ENCODE results near the gene KCNH2.

The KCNH2 gene

DNA sequence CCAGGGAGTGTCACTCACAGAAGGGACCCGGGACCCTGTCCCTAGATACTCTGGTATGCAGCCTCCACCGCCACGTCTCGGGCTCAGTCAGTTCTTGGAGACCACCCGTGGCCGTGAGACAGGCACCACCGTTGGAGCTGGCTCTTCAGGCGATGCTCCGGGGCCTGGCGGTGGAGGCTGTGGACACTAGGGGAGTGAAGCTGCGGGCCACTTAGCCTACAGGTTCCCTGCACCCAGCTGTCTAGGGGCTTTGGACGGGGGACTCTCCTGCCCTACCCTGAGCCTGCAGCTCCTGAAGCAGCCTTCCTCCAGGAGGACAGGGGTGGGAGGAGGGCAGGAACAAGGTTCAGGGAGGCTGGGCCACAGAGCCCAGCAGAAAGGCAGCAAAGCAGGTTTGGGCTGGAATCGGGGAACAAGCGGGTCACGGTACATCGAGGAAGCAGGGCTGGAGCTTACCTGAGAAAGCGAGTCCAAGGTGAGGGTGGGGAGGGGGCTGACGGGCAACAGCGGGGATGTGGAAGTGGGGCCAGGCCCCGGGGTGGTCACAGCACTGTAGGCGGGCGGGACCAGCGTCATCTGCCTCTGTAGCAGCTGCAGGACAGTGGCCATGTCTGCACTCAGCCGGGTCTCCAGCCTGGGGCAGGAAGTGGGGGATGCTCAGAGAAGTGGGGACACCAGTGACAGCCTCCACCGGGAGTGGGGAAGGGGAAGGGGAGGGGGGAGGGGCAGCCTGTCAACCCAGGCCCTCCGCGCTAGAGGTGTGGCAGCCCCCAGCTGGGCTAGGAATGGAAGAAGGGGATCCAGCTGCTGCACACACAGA, 31.5 kb downstream of the KCNH2 start:
- DNase-seq = no peak

GRCh38 chr7:150945853-150946420, 32.2 kb downstream of the KCNH2 start:
- no peak for DNase-seq

DNA sequence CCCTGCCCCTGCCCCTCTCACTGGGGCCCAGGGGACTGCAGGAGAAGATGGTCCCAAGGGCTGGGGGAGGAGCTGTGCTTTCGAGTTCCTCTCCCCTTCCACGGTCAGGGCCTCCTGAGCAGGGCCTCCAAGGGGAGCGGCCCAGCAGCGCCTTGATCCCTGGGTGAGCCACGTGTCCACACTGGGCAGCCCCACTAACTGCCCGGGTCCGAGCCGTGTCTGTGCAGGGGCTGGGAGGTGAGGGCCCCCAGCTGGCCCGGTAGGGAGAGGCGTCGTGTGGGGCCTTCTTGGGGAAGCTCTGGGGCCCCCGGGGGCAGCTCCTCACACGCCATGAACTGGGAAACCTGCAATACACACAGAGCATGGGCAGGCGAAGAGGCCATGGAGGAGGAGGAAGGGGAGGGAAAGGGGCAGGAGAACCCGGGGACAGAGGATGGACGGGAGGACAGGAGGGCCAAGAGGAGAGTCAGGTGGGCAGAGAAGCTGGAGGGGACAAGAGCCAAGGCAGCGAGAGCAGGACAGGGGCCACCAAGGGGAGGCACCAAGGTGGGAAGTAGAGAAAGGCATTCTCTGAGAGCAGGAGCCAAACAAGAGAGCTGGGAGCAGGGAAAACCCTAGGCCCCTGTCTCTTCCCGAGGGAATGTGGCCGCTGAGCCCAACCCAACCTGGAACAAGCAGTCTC, 32.8 kb downstream of the KCNH2 start:
- no peak for DNase-seq

- peak; percentile 12 for DNase-seq
These were observed 33.8 kb downstream of the KCNH2 start for GRCh38 chr7:150944066-150945042.

DNA sequence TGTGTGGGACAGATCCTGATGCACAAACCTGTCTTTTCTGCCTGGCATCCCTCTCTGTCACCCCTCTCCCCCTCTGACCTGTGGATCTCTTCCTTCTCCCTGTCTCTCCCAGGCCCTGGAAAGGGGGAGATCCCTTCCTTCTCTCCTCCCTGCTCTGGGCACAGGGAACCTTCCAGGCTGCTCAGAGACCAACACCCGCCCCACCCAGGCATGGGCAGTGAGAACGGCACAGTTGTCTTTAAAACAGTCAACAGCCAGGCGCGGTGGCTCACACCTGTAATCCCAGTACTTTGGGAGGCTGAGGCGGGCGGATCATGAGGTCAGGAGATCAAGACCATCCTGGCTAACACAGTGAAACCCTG, 34.7 kb downstream of the KCNH2 start:
- no peak for DNase-seq

- no peak for DNase-seq
These were observed 35.3 kb downstream of the KCNH2 start for GRCh38 chr7:150942591-150943452.

DNA sequence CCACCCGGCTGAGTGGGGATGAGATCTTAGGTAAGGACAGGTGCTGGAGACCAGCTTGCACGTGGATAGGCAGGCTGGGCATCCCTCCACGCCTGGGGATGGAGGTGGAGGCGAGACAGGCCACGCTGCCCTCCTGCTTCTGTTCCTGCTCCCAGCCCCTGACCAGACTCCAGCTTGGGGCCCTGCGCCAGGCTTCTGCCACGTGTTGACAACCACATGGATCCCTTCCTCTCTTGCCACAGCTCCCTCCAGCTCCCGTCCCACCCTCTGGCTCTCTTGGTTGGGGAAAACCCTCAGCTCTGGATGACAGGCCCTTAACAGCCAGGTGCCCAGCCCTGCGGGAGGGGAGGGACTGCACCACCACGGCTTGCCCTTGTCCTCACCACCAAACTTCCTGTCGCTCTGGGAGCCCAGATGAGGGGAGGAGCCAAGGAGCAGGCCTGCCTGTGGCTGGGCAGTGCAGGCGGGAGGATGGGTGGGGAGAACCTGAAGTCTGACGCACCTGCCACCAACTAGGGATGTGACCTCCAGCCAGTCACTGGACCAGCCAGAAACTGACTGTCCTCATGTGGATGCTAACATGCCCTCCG, 36.0 kb downstream of the KCNH2 start:
- DNase-seq = peak; percentile 47

GRCh38 chr7:150941351-150942000, 36.6 kb downstream of the KCNH2 start:
- no peak for DNase-seq

GRCh38 chr7:150940431-150941102, 37.6 kb downstream of the KCNH2 start:
- peak; percentile 40 for DNase-seq

- DNase-seq = peak; percentile 34
These were observed 38.7 kb downstream of the KCNH2 start for GRCh38 chr7:150939466-150939865.

GRCh38 chr7:150939052-150939451, 39.1 kb downstream of the KCNH2 start:
- DNase-seq = no peak

- DNase-seq = no peak
These were observed 39.6 kb downstream of the KCNH2 start for GRCh38 chr7:150938566-150938965.

DNA sequence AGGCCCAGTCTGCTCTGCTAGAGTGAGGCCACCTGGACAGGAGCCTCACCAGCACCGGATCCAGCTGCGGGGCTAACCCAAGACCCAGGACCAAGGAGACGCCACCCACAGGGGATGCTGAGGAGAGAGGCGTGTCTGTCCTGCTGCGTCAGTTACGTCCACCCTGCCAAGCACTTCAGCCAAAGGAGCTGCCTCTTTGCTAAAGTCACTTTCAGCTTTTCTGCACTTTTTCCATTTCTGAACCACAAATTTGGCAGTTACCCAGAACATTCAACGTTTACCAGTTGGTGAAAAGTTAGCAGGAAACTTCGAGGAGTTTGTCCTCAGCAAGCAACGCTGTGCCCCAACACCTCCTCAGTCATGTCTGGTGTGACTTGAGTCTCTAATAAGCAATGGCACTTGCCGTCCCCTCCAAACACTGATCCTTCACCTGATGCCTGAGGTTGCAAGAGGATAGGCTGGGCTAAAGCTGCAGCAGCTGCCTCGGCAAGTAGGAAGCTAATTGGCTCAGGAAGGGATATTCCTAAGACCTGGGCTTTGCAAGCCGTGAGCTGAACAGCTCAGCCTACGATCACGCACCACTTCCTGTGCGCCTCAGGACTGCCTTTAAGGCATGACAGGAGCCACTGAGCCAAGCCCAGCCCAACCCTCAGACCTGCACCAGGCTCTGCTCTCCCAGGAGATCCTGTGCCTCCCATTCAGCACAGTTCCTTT, 40.1 kb downstream of the KCNH2 start:
- no peak for DNase-seq

DNA sequence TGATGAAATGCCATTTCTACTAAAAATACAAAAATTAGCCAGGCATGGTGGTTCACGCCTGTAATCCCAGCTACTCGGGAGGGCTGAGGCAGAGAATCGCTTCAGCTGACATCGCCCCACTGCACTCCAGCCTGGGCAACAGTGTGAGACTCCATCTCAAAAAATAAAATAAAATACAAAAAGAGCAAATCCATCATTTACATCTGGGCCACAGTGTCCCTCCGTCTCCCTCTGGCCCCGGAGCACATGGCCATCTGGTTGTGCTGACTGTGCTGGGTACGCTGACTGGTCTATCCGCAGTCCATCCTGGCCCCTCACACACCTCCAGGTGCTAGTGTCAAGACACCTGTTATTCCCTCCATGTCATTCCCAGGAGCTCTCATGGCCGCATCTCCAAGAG, 42.1 kb downstream of the KCNH2 start:
- no peak for DNase-seq

- no peak for DNase-seq
These were observed 43.0 kb downstream of the KCNH2 start for GRCh38 chr7:150935149-150935548.

- DNase-seq = no peak
These were observed 43.9 kb downstream of the KCNH2 start for GRCh38 chr7:150934045-150934766.

- peak; percentile 8 for DNase-seq
These were observed 46.8 kb downstream of the KCNH2 start for GRCh38 chr7:150931199-150931869.

GRCh38 chr7:150928541-150928940, 49.6 kb downstream of the KCNH2 start:
- no peak for DNase-seq
